ENCODE data around the gene ZP3.
"Not testable (repeated sequence)": the region's sequence is repeated elsewhere in the genome, so short reads cannot be mapped to it uniquely, and the experiment has no call there.

ZP3 gene

DNA sequence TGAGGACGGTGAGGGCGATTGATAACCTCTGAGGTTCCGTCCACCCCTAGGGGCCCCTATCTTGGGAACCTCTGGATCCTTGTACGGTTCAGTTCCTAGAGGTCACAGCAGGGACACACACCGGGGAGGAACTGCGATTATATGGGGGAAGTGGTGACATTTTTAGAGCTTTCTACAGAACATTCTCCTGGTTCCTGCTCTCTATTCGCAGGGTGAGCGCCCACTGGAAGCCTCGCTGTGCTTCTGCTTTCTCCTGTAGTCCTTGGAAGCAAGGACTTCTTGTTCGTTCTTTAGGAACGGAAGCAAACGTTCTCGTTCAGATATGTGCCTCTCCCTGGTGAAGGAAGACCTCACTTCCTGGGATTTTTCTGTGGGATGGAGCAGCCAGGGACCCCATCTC is 63.2 kb downstream of the ZP3 start:
- not testable (repeated sequence) for DNase-seq

Measured in activated CD4-positive, alpha-beta T cell treated with anti-CD3 and anti-CD28 coated beads, Interleukin-2, Interleukin-6, amounts not matched to agents 100 ng/mL and 50 ng/mL, durations not matched to agents 16 hours and 8 hours (primary cell).